Measurements from ENCODE around the gene RNF208. TPM values are rescaled to one million over a fixed set of nuclear protein-coding genes. Genes with fewer than 3 reads are reported as not detected.
A peak's percentile ranks its signal among the peaks of the same experiment; 100 is the strongest.

RNF208 gene
- polyA plus RNA-seq, 2 of the 4 experiments (the other 2 are of a cell fraction): 0.06 to 1.7 TPM

- CTCF ChIA-PET: interaction anchor here (0.9 to 9.9 kb wide), 7 partner anchors 11 to 145 kb away, joined by 3 to 71 read pairs (median 4); partner anchors contain the start of genes RNF224, SSNA1 and TUBB4B
- H3K27ac ChIP-seq: no peak overlapping the region
- peak in 1 of 2 experiments; percentile 36; a peak in 3 of 6 replicates for ATAC-seq
- H3K4me3 ChIP-seq: no peak overlapping the region
- peaks cover 9% of the 10 kb centered on the region for H3K4me1 ChIP-seq
- no peak overlapping the region for H3K4me2 ChIP-seq
- 86% methylated on average over 19 of the region's 21 CpGs for WGBS (ENCODE audit: missing lambda C conversion rate)
- no peak for DNase-seq (ENCODE audit: low read depth in 1 of 2, low spot score in 1 of 2)
- H3K9me3 ChIP-seq: no peaks in the 10 kb centered on the region
- POLR2A ChIA-PET: no interaction called here
- FAIRE-seq: no peak
- TF ChIP-seq RAD21 (conservative IDR thresholded peaks at IDR 0.05 in 1 of 2, IDR thresholded peaks at IDR 0.05 in 1 of 2): no peak
- no peak for TF ChIP-seq PHF8 (IDR thresholded peaks at IDR 0.05; ENCODE audit: borderline replicate concordance, low read depth)
- TF ChIP-seq ATOH8 (CRISPR knock-in tag; IDR thresholded peaks at IDR 0.05; ENCODE audit: low read depth): no peak
- no peak for TF ChIP-seq TFCP2L1 (CRISPR knock-in tag; IDR thresholded peaks at IDR 0.05)
- TF ChIP-seq PBX3 (IDR thresholded peaks at IDR 0.05): no peak
- TF ChIP-seq TP53 (CRISPR knock-in tag; IDR thresholded peaks at IDR 0.05): no peak
- TF ChIP-seq HES2 (IDR thresholded peaks at IDR 0.05): no peak
- TF ChIP-seq MYC (IDR thresholded peaks at IDR 0.05; ENCODE audit: borderline replicate concordance, low read length): no peak
- no peak for TF ChIP-seq MAFK (IDR thresholded peaks at IDR 0.05; ENCODE audit: partially characterized antibody)
- TF ChIP-seq KDM5A (IDR thresholded peaks at IDR 0.05): no peak
- no peak for TF ChIP-seq HOXB13 (CRISPR knock-in tag; IDR thresholded peaks at IDR 0.05; ENCODE audit: low read depth)
- TF ChIP-seq RNF2 (IDR thresholded peaks at IDR 0.05; ENCODE audit: borderline replicate concordance, low read depth): no peak
- no peak for TF ChIP-seq SMC3 (IDR thresholded peaks at IDR 0.05)
- no peak for TF ChIP-seq ELK1 (IDR thresholded peaks at IDR 0.05; ENCODE audit: low read depth, low read length)
- TF ChIP-seq E2F6 (IDR thresholded peaks at IDR 0.05; ENCODE audit: borderline replicate concordance, low read depth): no peak
- TF ChIP-seq EHMT2 (IDR thresholded peaks at IDR 0.05; ENCODE audit: low read depth): no peak
- no peak for TF ChIP-seq NPAS2 (CRISPR knock-in tag; IDR thresholded peaks at IDR 0.05; ENCODE audit: borderline replicate concordance)
- TF ChIP-seq CEBPB (IDR thresholded peaks at IDR 0.05): no peak
- TF ChIP-seq FOSL2 (IDR thresholded peaks at IDR 0.05): no peak
- TF ChIP-seq FOSL2 (CRISPR knock-in tag; IDR thresholded peaks at IDR 0.05): no peak
Measured at GRCh38 chr9:137212520-137212919, 9.5 kb downstream of the RNF208 start.

- Histone ChIP-seq H3K9me3 (no peaks in the 10 kb centered on the region), H3K4me2 (no peak overlapping the region), H3K4me1 (peaks cover 7% of the 10 kb centered on the region), H3K27ac (no peak overlapping the region), H3K4me3 (no peak overlapping the region)
- CTCF ChIA-PET: interaction anchor here (1.5 to 9.9 kb wide), 4 partner anchors 16 to 33 kb away, joined by 3 to 71 read pairs (median 11); partner anchors contain the start of genes RNF224, SSNA1 and TUBB4B
- no peak for FAIRE-seq
- POLR2A ChIA-PET: no interaction called here
- WGBS (ENCODE audit: missing lambda C conversion rate): 84% methylated on average over 13 of the region's 13 CpGs
- DNase-seq (ENCODE audit: low read depth in 1 of 2, low spot score in 1 of 2): no peak
- TF ChIP-seq JUN (IDR thresholded peaks at IDR 0.05): 0 out of 5 replicates have a peak, but pooled peaks of 1 of the 2 experiments have one; percentile 4
- TF ChIP-seq RCOR1 (IDR thresholded peaks at IDR 0.05; ENCODE audit: low read depth, low read length): no peak
- ATAC-seq: no peak
Measured at GRCh38 chr9:137211532-137211931, 10.5 kb downstream of the RNF208 start.
